Hippocampal formation (tissue), 2 donors: Measurements from ENCODE around the gene CTNS.

Source experiments
- DNase-seq, 2 donors: peaks; one replicate each; lab custom pipeline; 2025; lab: John Stamatoyannopoulos, UW

CTNS gene

DNA sequence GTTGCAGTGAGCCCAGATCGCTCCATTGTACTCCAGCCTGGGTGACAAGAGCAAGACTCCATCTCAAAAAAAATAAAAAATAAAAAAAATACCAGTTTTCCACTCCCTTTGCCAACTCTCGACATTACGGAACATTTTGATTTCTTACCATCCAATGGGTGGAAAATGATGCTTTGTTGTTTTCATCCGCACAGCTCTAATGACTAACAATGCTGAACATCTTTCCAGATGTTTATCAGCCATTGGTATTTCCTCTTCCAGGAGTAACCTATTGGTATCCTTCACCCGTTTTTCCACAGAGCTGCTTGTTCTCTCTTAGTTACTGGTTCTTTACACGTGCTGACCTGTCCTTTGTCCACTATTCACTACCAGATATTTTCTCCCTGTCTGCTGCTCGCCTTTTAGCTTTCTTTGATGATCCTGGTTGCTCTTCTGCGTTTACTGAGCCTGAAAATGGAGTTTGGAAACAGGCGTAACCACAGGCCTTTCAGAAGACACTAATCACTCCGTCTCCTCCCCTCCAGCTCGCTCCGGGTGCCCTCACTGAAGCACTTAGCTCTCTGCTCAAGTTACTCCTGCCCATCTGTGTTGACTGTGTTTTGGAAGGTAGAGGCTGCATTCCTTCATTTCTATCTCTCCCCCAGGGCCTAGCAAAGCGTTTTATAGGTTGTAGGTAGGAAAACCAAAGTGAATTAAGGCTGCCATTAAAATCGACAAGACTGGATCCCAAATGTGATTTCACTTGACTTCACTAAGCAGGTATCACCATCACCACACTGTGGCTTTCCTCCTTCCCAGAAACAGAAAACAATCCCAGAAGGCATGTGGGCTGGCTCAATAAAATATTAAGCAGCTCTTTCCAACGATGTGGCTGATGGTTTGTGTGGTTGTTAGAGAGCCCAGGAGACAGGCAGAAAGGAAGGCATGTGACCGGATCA is 9.5 kb upstream of the CTNS start:
- no peak for DNase-seq

DNA sequence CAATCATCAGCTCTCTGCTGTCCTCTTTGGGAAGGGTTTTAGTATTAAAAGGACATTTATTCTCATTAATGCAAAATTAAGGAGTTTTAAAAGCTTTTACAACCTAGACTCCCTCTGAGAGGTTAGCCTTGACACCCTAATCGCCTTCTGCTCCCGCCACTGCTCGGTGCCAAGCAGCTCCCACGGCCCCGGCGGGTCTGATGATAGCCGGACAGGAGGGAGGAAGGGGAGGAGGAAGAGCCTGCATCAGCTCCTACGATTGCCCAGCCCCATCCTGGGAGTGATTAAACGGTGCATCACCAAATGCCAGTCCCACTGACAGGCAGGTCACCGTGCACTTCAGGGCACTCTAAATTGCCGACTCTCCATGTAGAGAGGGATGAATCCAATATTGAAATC is 8.8 kb upstream of the CTNS start:
- no peak for DNase-seq

DNA sequence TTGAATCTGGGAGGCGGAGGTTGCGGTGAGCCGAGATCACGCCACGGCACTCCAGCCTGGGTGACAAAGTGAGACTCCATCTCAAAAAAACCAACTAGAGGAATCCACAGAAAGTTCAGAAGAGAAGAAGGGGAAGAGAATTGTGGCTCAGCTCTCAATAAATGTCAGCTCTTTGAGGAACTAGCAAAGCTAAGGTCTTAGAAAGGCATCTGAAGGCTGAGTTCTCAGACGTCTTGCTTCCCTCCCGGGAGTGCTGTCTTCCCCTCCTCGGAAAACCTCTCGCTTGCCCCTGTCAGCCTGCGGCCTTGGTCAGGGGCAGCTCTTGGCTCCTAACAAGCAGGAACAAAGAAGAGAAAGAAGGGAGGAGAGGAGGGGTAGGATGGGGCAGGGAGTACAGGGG is 5.8 kb upstream of the CTNS start:
- no peak for DNase-seq

DNA sequence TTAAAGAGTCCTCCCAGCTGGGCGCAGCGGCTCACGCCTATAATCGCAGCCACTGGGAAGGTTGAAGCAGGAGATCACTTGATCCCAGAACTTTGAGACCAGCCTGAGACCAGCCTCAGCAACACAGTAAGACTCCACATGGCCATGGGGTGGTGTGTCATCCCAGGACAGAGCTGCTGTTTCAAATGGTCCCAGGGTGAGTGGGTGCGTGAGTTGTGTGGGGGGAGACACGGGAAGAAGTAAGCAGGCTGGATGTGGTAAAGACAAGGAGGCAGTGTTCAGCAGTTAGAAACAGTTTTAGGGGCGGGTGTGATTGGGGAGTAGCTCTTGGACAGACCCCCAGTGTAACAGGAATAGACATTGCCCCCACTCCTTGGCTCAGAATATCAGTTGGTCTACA is 4.3 kb upstream of the CTNS start:
- no peak for DNase-seq

DNA sequence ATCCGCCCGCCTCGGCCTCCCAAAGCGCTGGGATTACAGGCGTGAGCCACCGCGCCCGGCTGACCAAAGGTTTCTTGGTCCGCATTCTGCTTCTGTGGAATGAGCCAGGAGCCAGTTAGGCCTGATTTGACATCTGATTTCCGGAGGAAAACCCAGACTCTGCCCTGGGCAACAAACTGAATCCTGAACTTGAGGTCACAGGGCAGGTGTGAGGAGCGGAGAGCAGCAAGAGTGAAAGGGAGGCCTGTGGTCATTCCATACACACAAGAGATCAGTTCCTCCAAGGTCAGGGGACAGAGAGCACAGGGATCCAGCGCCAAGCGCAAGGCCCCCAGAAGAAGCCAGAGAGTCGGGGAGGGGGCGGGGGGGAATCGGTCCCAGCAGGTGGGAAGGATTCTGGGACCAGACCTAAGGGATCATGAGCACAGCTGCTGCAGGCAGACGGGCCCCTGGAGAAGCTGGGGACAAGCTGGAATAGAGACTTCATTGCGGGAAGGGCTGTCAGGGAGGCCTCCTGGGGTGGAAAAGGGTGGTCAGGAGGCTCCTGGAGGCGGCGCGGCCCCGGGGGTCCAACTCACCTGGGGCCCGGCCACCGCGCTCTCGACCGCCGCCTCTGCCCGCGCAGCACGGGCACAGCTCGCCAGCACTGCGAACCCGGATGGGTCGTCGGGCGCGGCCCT is 946 bp upstream of the CTNS start:
- no peak for DNase-seq

DNA sequence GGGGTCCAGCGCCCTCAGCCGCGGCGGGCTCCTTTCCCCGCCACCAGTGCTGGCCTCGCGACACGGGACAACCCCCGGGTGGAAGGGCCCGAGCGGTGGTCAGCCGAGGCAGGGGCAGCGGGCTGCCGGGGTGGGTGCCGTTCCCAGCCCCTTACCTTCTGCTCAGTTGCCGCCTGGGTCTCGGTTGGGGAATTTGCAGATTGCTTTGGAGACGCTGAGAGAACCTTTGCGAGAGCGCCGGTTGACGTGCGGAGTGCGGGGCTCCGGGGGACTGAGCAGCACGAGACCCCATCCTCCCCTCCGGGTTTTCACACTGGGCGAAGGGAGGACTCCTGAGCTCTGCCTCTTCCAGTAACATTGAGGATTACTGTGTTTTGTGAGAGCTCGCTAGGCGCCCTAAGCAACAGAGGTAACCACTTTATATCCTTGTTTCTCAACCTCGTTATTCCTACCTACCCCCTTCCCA is 381 bp downstream of the CTNS start:
- no peak for DNase-seq

DNA sequence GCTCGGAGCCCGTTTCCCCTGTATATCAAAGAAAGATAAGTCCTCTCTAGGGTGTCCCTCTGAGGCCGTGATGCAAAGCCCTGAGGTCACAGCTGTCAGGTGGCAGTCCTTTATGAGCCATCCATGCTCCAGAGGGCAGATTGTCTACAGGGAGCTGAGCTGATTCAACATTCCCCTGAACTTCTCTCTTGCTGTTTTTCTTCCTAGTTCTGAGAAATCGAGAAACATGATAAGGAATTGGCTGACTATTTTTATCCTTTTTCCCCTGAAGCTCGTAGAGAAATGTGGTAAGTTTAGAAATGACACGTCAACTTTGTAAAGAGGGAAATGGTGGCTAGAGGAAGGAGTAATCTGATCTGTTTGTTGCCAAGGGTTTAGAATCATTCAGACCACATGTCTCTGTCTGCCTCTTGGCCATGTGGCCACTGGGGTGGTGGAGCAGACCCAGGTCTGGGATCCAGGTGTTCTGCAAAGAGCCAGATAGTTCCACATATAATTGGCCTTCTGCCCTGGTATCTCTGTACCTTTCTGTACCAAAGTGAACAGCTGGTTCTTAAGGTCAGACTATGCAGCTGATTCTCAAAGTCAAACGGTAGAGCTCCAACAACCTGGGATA is 3.5 kb downstream of the CTNS start:
- DNase-seq = no peak

DNA sequence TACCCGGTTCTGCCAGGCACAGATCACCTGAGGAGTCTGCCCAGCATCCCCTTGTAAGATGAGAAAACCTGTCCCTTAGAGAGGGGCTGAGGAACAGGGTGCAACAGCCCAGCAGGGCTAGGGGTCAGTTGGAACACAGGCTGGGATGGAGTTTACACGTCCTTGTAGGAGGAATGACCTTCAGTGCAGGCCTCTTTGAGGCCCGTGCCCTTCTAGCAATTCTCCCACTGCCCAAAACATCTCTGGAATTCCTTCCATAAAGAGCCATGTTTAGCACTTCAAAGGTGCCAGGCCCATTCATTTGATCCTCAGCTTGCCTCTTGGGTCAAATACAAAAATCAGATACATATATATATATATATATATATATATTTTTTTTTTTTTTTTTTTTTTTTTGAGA is 4.5 kb downstream of the CTNS start:
- DNase-seq = no peak

DNA sequence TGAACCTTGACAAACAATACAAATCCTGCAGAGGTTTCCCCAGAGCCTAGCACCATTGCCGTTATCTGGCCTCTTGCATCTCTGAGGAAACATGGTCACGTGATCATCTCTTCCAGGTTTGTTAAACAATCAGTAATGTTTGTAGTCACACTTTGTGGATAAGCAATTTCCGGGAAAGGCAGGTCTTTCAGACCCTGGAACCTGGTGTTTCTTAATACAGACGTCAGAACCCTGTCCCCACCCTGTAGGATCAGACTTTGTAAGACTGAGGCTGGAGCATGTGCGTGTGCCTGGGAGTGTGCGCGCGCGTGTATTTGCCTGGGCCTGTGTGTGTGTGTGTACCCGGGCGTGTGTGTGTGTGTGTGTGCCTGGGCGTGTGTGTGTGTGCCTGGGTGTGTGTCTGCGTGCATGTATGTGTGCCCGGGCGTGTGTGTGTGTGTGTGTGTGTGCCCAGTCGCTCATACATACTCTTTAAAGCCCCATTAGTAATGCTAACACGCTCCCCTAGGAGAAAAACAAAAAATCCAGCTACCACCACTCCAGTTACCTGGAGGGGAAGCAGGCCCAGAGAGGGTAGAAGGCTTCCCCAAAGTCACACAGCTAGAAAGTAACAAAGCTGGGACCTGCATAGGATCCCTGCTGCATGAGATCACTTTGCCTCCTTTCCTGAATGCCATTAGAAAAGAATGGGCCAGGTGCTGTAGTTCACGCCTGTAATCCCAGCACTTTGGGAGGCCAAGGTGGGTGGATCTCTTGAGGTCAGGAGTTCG is 5.3 kb downstream of the CTNS start:
- no peak for DNase-seq

DNA sequence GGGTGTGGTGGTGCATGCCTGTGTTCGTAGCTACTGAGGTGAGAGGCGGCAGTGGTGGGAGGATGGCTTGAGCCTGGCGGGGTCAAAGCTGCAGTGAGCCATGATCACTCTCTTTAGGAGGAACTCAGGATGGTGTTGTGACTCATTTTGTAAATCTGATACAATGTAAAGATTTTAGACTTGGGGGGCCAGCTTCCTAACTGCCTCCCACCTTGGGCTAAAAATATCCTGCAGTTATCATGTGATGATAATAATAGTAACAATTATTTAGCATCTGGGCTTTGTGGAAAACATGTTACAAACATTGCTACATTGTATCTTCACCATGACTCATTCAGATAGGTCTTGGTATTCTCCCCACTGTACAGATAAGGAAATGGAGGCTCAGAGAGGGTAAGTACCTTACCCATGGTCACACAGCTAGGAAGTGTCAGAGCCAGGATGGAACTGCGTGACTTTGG is 7.4 kb downstream of the CTNS start:
- no peak for DNase-seq

DNA sequence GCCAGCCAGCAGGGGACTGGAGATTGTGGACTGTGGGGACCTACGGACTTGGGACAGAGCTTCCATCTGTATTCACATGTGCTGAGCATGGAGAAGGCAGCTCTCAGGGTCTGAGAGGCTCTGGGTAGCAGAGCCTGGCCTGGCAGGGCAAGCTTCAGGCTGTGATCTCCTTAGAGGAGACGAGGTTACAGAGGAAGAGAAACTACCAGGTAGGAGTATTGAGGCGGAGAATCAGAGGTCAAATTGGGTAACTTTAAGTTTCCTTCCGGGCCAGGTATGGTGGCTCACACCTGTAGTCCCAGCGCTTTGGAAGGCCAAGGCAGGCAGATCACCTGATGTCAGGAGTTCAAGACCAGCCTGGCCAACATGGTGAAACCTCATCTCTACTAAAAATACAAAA is 8.8 kb downstream of the CTNS start:
- DNase-seq = no peak

DNA sequence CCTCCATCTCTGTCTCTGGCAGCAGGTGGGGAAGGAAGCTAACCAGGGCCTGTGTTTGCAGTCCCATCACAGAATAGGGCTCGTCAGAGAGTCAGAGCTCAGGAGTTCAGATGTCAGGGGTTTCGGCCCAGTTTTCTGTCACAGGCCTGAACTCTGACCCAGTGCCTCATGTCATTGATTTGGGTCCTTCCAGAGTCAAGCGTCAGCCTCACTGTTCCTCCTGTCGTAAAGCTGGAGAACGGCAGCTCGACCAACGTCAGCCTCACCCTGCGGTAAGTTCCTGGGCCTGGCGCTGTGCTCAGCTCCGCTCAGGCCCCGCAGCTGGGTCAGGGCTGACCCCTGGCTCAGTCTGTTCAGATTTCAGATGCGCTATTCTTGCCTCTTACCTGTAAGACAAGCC is 10.7 kb downstream of the CTNS start:
- DNase-seq = no peak

DNA sequence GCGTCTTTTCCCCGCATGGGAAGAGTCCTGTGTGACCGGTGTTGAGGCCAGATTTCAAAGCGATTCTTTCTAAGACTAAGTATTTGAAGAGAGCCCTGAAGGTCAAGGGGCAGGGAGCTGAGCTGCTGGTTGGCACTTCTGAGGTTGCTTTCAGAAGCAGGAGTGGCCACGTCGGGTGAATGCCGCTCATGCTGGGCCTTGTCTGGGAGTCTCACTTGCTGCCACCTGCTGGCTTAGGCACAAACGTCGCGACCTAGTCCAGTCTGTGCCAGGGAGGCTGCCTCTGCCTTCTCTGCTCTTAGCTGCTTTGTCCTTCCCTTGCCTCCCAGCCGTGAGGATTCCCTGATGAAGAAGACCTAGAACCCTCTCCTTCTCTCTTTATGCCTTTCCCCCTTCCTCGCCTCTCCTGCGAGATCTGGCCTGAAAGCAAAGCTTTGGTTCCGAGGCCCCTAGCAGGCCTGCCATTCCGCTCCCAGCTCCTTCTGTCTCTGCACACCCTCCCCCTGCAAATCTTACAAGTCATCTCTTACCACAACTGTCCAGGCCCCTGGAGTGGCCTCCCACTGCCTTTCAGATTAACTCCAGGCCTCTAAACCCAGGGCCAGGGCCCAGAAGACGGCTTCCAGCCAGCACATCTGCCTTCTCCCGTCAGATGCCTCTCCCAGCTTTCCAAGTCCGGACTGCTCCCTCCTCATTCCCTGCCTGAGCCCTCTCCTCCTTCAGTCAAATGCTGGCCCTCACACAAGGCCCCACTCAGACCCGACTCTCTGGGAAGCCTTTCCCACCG is 11.4 kb downstream of the CTNS start:
- DNase-seq = peak; percentile 64 to 69

DNA sequence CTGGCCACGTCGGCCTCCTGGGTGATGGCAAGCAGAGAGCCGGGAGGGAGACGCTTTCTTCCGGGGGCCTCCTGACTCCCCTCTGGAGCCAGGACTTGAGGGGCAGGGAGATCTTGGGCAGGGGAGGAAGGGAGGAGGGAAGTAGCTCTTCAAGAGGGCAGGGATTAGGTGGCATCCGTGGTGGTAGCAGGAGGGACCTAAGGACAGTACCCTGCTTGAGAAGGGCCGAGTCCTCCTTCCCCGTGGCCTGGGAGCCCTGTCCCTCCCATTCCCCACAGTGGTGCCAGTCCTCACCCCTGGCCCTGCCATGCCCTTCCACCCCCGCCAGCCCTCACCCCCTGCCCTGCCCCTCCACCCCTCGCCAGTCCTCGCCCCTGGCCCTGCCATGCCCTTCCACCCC is 19.2 kb downstream of the CTNS start:
- no peak for DNase-seq

DNA sequence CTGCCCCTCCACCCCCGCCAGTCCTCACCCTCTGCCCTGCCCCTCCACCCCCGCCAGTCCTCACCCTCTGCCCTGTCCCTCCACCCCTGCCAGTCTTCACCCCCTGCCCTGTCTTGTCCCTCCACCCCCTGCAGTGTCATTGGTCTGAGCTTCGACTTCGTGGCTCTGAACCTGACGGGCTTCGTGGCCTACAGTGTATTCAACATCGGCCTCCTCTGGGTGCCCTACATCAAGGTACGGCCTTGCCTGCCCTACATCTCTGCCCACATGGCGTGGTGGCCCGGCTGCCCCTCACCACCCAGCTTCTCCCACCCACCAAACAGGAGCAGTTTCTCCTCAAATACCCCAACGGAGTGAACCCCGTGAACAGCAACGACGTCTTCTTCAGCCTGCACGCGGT is 19.8 kb downstream of the CTNS start:
- no peak for DNase-seq

DNA sequence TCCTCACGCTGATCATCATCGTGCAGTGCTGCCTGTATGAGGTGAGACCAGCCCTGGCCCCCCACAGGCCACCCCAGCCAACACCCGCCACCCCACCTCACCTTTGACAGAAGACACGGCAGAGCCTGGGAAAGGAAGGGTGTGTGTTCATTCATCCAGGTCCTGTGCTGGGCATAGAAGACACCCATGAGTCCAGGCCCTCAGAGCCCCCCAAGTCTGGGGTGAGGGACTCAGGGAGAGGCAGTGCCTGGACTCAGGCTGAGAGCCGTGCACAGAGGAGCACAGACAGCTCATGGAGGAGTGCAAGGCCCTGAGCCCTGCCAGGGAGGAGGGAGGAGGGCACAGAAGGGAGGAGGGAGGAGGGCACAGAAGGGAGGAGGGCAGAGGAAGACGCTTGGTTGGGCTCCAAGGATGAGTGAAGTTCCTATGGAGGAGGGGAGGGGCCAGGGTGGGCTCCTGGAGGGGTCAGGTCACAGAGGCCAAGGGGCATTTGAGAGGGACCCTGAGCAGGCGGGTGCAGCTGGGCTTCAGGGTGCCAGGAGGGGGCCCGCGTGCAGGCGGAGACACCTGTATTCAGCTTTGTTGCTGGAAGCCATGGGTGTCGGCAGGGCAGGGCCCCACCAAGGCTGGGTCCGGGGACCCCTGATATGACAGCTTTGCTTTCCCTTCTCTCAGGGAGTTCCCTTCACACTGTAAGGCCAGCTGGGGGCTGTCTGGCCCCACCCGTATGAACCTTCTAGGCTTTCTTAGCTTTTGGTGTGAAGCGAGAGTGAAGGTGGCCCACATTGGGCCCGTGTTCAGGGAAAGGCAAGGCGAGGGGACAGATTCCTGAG is 20.4 kb downstream of the CTNS start:
- DNase-seq = no peak

DNA sequence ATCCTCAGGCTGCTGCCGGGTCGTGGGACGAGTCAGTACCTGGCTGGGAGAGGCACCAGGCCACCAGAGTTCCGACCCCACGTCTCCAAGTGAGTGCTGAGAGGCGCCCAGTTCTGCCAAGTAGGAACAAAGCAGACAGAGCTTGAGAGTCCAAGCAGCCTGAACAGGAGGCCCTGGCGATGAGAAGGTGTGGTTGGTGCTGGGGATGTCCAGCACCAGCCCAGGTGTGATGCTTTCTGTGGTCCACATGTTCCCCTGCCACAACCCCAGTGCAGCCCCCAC is 21.0 kb downstream of the CTNS start:
- DNase-seq = no peak

DNA sequence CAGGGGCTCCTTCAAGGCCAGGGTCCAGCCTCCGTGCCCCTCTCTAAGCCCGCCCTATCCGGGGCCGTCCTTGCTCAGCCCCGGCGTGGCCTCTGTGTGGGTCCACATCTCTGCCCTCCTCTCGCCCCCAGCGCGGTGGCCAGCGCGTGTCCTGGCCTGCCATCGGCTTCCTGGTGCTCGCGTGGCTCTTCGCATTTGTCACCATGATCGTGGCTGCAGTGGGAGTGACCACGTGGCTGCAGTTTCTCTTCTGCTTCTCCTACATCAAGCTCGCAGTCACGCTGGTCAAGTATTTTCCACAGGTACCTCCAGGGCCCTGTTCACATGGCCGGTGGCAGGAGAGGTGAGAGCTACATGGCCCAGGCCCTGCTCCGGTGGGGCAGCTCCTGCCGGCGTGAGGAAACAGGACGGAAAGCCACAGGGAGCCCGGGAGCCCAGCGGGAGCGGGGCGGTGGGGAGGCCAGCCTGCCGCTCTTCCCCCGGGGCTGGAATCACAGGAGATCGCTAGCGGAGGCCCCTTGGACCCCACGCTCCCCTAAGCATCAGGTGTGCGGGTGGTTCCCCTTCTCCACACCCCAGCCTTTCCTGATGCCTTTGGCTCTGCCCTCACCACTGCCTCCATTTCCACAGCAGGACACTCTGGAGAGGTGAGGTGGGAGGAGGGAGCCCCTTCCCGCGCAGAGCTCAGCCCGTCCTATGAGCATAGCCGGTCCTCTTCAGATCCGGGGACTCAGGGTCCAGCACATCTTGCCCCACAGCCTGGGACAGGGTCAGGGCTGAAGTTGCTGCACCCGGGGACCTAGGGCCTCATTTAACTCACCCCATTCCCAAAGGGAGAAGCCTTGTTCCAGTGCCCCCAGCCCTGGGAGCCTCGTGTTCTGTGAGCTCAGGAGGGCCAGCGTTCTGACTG is 21.6 kb downstream of the CTNS start:
- DNase-seq = no peak

DNA sequence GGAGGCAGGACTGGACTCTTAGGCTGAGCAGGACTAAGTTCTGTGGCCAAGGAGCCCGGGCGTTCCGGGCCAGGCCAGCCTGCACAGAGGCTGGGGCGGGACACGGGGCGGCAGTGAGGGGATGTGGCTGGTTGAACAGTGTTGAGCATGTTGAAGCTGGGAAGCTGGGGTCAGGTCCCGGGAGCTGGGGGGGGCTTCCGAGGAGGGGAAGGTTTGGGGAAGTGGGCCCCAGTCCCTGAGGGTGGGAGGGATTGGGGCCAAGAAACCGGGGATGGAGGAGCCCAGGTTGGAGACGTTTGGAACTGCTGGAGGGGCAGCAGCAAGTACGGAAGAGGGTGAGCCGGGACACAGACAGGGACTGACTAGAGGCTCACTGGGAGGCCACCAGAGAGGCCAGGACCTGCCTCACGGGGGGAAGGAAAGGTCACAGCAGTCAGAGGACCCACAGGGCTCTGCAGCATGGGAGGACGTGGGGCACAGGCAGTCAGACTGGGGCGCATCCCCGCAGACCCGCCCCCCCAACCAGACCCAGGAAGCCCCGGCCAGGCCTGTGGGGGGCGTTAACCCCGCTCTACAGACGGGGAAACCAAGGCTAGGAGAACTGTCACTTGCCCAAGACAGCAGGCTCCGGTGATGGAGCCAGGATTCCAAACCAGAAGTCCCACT is 22.4 kb downstream of the CTNS start:
- DNase-seq = no peak
